Measurements from ENCODE around the gene ZNF283. TPM values are rescaled to one million over a fixed set of nuclear protein-coding genes. Genes with fewer than 3 reads are reported as not detected.

Gene ZNF283
- total and polyA plus RNA-seq, 9 of the 15 experiments (the other 6 are each of a cell fraction or from before 2014, with no cell fraction given): 6.0 to 19.5 (median 9.8) TPM

- TF ChIP-seq ARID2 (IDR thresholded peaks at IDR 0.05): no peak
- TF ChIP-seq, protein P1, sequence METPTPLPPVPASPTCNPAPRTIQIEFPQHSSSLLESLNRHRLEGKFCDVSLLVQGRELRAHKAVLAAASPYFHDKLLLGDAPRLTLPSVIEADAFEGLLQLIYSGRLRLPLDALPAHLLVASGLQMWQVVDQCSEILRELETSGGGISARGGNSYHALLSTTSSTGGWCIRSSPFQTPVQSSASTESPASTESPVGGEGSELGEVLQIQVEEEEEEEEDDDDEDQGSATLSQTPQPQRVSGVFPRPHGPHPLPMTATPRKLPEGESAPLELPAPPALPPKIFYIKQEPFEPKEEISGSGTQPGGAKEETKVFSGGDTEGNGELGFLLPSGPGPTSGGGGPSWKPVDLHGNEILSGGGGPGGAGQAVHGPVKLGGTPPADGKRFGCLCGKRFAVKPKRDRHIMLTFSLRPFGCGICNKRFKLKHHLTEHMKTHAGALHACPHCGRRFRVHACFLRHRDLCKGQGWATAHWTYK (CRISPR knock-in tag; IDR thresholded peaks at IDR 0.05): no peak
- 0 out of 2 replicates have a peak, but pooled peaks have one; percentile 21 for TF ChIP-seq GATAD2A (IDR thresholded peaks at IDR 0.05)
- TF ChIP-seq, protein P2, sequence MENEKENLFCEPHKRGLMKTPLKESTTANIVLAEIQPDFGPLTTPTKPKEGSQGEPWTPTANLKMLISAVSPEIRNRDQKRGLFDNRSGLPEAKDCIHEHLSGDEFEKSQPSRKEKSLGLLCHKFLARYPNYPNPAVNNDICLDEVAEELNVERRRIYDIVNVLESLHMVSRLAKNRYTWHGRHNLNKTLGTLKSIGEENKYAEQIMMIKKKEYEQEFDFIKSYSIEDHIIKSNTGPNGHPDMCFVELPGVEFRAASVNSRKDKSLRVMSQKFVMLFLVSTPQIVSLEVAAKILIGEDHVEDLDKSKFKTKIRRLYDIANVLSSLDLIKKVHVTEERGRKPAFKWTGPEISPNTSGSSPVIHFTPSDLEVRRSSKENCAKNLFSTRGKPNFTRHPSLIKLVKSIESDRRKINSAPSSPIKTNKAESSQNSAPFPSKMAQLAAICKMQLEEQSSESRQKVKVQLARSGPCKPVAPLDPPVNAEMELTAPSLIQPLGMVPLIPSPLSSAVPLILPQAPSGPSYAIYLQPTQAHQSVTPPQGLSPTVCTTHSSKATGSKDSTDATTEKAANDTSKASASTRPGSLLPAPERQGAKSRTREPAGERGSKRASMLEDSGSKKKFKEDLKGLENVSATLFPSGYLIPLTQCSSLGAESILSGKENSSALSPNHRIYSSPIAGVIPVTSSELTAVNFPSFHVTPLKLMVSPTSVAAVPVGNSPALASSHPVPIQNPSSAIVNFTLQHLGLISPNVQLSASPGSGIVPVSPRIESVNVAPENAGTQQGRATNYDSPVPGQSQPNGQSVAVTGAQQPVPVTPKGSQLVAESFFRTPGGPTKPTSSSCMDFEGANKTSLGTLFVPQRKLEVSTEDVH (IDR thresholded peaks at IDR 0.05; ENCODE audit: low read depth, partially characterized antibody): no peak
- no peak for TF ChIP-seq ZNF444 (CRISPR knock-in tag; IDR thresholded peaks at IDR 0.05)
- TF ChIP-seq CREB1 (IDR thresholded peaks at IDR 0.05): no peak
- TF ChIP-seq CREB1 (CRISPR knock-in tag; IDR thresholded peaks at IDR 0.05): no peak
- no peak for TF ChIP-seq PPARD (CRISPR knock-in tag; IDR thresholded peaks at IDR 0.05)
- TF ChIP-seq, protein P3, sequence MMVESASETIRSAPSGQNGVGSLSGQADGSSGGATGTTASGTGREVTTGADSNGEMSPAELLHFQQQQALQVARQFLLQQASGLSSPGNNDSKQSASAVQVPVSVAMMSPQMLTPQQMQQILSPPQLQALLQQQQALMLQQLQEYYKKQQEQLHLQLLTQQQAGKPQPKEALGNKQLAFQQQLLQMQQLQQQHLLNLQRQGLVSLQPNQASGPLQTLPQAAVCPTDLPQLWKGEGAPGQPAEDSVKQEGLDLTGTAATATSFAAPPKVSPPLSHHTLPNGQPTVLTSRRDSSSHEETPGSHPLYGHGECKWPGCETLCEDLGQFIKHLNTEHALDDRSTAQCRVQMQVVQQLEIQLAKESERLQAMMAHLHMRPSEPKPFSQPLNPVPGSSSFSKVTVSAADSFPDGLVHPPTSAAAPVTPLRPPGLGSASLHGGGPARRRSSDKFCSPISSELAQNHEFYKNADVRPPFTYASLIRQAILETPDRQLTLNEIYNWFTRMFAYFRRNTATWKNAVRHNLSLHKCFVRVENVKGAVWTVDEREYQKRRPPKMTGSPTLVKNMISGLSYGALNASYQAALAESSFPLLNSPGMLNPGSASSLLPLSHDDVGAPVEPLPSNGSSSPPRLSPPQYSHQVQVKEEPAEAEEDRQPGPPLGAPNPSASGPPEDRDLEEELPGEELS (CRISPR knock-in tag; IDR thresholded peaks at IDR 0.05; ENCODE audit: borderline replicate concordance): no peak
- no peak for TF ChIP-seq NCOA4 (IDR thresholded peaks at IDR 0.05; ENCODE audit: partially characterized antibody)
- TF ChIP-seq ZNF408 (CRISPR knock-in tag; IDR thresholded peaks at IDR 0.05; ENCODE audit: low read depth): no peak
- no peak for TF ChIP-seq MCM2 (IDR thresholded peaks at IDR 0.05; ENCODE audit: low read depth)
- TF ChIP-seq ATF1 (CRISPR knock-in tag; IDR thresholded peaks at IDR 0.05): no peak
- TF ChIP-seq ATF1 (tag; IDR thresholded peaks at IDR 0.05): peak; percentile 27; the same call in 1 of the 2 replicates
- TF ChIP-seq ZNF407 (IDR thresholded peaks at IDR 0.05; ENCODE audit: low read depth): no peak
Observed at GRCh38 chr19:43782689-43783231, 44.4 kb upstream of the ZNF283 start (continued).

All from K562 (cell line).